ENCODE results near the gene CTDSPL2.
A peak's percentile ranks its signal among the peaks of the same experiment; 100 is the strongest.
"Not testable (repeated sequence)": the region's sequence is repeated elsewhere in the genome, so short reads cannot be mapped to it uniquely, and the experiment has no call there.

Gene CTDSPL2

GRCh38 chr15:44426975-44427755, at the start of gene CTDSPL2:
TSS of gene CTDSPL2 (plus strand) at chr15:44427629. CDS start at chr15:44459015, 31,386 bp downstream.
- DNase-seq (ENCODE audit: low read depth), result peak; percentile 95

GRCh38 chr15:44381236-44381635, 46.2 kb upstream of the CTDSPL2 start:
- DNase-seq (ENCODE audit: low read depth), result no peak

- no peak for DNase-seq (ENCODE audit: low read depth)
These were observed 42.0 kb upstream of the CTDSPL2 start for GRCh38 chr15:44385344-44385942.

- DNase-seq (ENCODE audit: low read depth), result no peak
These were observed 33.4 kb upstream of the CTDSPL2 start for GRCh38 chr15:44394062-44394461.

- no peak for DNase-seq (ENCODE audit: low read depth)
These were observed 32.9 kb upstream of the CTDSPL2 start for GRCh38 chr15:44394562-44394961.

- no peak for DNase-seq (ENCODE audit: low read depth)
These were observed 29.6 kb upstream of the CTDSPL2 start for GRCh38 chr15:44397869-44398268.

- no peak for DNase-seq (ENCODE audit: low read depth)
These were observed 13.4 kb upstream of the CTDSPL2 start for GRCh38 chr15:44414001-44414400.

- DNase-seq (ENCODE audit: low read depth), result peak; percentile 21
These were observed 611 bp downstream of the CTDSPL2 start for GRCh38 chr15:44427756-44428724.

GRCh38 chr15:44435893-44436667, 8.7 kb downstream of the CTDSPL2 start:
- DNase-seq (ENCODE audit: low read depth), result no peak

GRCh38 chr15:44438402-44438801, 11.0 kb downstream of the CTDSPL2 start:
- no peak for DNase-seq (ENCODE audit: low read depth)

- no peak for DNase-seq (ENCODE audit: low read depth)
These were observed 13.7 kb downstream of the CTDSPL2 start for GRCh38 chr15:44441095-44441501.

- no peak for DNase-seq (ENCODE audit: low read depth)
These were observed 16.1 kb downstream of the CTDSPL2 start for GRCh38 chr15:44443515-44443914.

- no peak for DNase-seq (ENCODE audit: low read depth)
These were observed 20.4 kb downstream of the CTDSPL2 start for GRCh38 chr15:44447772-44448376.

GRCh38 chr15:44450172-44450571, 22.7 kb downstream of the CTDSPL2 start:
- no peak for DNase-seq (ENCODE audit: low read depth)

- not testable (repeated sequence) for DNase-seq (ENCODE audit: low read depth)
These were observed 26.3 kb downstream of the CTDSPL2 start for GRCh38 chr15:44453578-44454283.

- no peak for DNase-seq (ENCODE audit: low read depth)
These were observed 31.0 kb downstream of the CTDSPL2 start for GRCh38 chr15:44458429-44458828.

GRCh38 chr15:44468709-44469385, 41.4 kb downstream of the CTDSPL2 start:
- DNase-seq (ENCODE audit: low read depth), result no peak

GRCh38 chr15:44471885-44472455, 44.5 kb downstream of the CTDSPL2 start:
- DNase-seq (ENCODE audit: low read depth), result no peak

GRCh38 chr15:44479343-44479742, 51.9 kb downstream of the CTDSPL2 start:
- no peak for DNase-seq (ENCODE audit: low read depth)

GRCh38 chr15:44482090-44482489, 54.7 kb downstream of the CTDSPL2 start:
- DNase-seq (ENCODE audit: low read depth), result no peak
